K562 (cell line): Measurements from ENCODE around the gene PWP2. TPM values are rescaled to one million over a fixed set of nuclear protein-coding genes. Genes with fewer than 3 reads are reported as not detected.
A peak's percentile ranks its signal among the peaks of the same experiment; 100 is the strongest.

Experiments used
- ATAC-seq: fragments of 200-7000 bp; cut with Tn5 transposase; 3 replicates; pipeline ENCODE4 v1.9.1; 2020; ENCODE audit warnings: moderate library complexity
- BruUV-seq: library from RNA; stranded (reverse); fragments of 400-500 nt; replicated peaks from 2 replicates; lab custom pipeline; 2021; lab: Mats Ljungman, UMichigan
- CTCF ChIA-PET: fragments of 300-600 bp; formaldehyde crosslinking; extraction: SDS; loops from one replicate; lab custom pipeline; 2021; ENCODE audit warnings: low intra/inter-chr PET ratio; lab: Yijun Ruan, JAX
- POLR2A ChIA-PET: fragments of 300-600, 350-650 bp; sonication (Branson Sonifier 250); formaldehyde crosslinking; extraction: SDS; loops from one replicate; lab custom pipeline; 2021; ENCODE audit warnings: antibody characterized with exemption, inconsistent platforms; lab: Yijun Ruan, JAX
- DNase-seq, 4 experiments: peaks; one replicate each; pipeline versions ENCODE4 v3.0.0 to v3.0.0-alpha.2; 2011 to 2018; ENCODE audit warnings: low spot score in 3 of 4, mixed read lengths in 3 of 4; ENCODE audit errors: extremely low read depth in 1 of 4
- FAIRE-seq: peaks from 2 replicates; lab custom pipeline; 2011; peaks lifted over from hg19 to GRCh38; lab: Jason Lieb, UNC
- H2AFZ ChIP-seq: 2 replicates; pipeline ENCODE4 v1.6.0; 2011; ENCODE audit warnings: low read depth, low read length, control low read depth, inconsistent platforms
- H3K27ac ChIP-seq: fragments of 200-600 bp; 3 replicates; pipeline ENCODE4 v1.8.0; 2011; ENCODE audit warnings: low read depth, mild to moderate bottlenecking, control low read depth, inconsistent platforms, low read length, moderate library complexity, mixed read lengths; ENCODE audit errors: extremely low read depth
- H3K27me3 ChIP-seq, 2 experiments: fragments of 300-600 bp in 1 of 2; 2 replicates in 1 of 2; 3 replicates in 1 of 2; pipeline versions ENCODE4 v1.6.0 to v1.8.0; 2011; ENCODE audit warnings: inconsistent platforms in 2 of 2, low read length in 2 of 2, mild to moderate bottlenecking in 1 of 2, mixed read lengths in 1 of 2, moderate library complexity in 1 of 2; ENCODE audit not compliant: control insufficient read depth in 2 of 2, insufficient read depth in 2 of 2
- H3K36me3 ChIP-seq: fragments of 300-600 bp; 3 replicates; pipeline ENCODE4 v1.8.0; 2011; ENCODE audit warnings: mild to moderate bottlenecking, low read length, inconsistent platforms; ENCODE audit not compliant: control insufficient read depth, insufficient read depth
- H3K4me1 ChIP-seq, 2 experiments: fragments of 200-600 bp in 1 of 2; replicated peaks in 1 of 2; 2 replicates in 1 of 2; 3 replicates in 1 of 2; pipeline versions ENCODE4 v1.5.1 to v1.8.0; 2011; ENCODE audit warnings: inconsistent platforms in 2 of 2, low read length in 2 of 2, mild to moderate bottlenecking in 1 of 2, mixed read lengths in 1 of 2, moderate library complexity in 1 of 2; ENCODE audit not compliant: control insufficient read depth in 2 of 2, insufficient read depth in 2 of 2
- H3K4me2 ChIP-seq: 2 replicates; pipeline ENCODE4 v1.6.1; 2011; ENCODE audit warnings: low read length, control low read depth, inconsistent platforms, mixed read lengths; ENCODE audit not compliant: insufficient read depth
- H3K4me3 ChIP-seq: fragments of 200-600 bp; sonication (generic), shearing (Covaris generic); 2 replicates; pipeline ENCODE4 v1.5.1; 2016; ENCODE audit warnings: control low read depth, inconsistent platforms
- H3K79me2 ChIP-seq: fragments of 200-600 bp; 3 replicates; pipeline ENCODE4 v1.8.0; 2011; ENCODE audit warnings: low read length, inconsistent platforms; ENCODE audit not compliant: control insufficient read depth, insufficient read depth
- H3K9ac ChIP-seq, 2 experiments: 2 replicates each; pipeline versions ENCODE4 v1.6.0 to v1.6.1; 2011; ENCODE audit warnings: low read depth in 2 of 2, low read length in 2 of 2, control low read depth in 1 of 2, inconsistent platforms in 1 of 2, mild to moderate bottlenecking in 1 of 2, mixed read lengths in 1 of 2; ENCODE audit not compliant: insufficient read depth in 1 of 2
- H3K9me1 ChIP-seq: one replicate; pipeline ENCODE4 v1.6.0; 2011; ENCODE audit warnings: inconsistent platforms, mild to moderate bottlenecking, low read length, moderate library complexity; ENCODE audit not compliant: control insufficient read depth, insufficient read depth
- H3K9me3 ChIP-seq: replicated peaks from 2 replicates; pipeline ENCODE4 v1.5.1; 2011; ENCODE audit warnings: low read depth, low read length, inconsistent platforms; ENCODE audit not compliant: control insufficient read depth, insufficient read depth
- H4K20me1 ChIP-seq: replicated peaks from 2 replicates; pipeline ENCODE4 v1.6.1; 2011; ENCODE audit warnings: low read length, inconsistent platforms, mixed read lengths; ENCODE audit not compliant: control insufficient read depth, insufficient read depth
- JUNB ChIP-seq: fragments of 450-650 bp; formaldehyde crosslinking; conservative IDR thresholded peaks from 2 replicates; pipeline ENCODE4 v1.4.0; 2020; ENCODE audit warnings: mild to moderate bottlenecking
- NCOA4 ChIP-seq: fragments of 450-650 bp; IDR thresholded peaks from 2 replicates; pipeline ENCODE4 v1.6.1; 2018; ENCODE audit warnings: mild to moderate bottlenecking; ENCODE audit not compliant: partially characterized antibody
- NELFE ChIP-seq: IDR thresholded peaks from 2 replicates; pipeline ENCODE4 v1.6.1; 2011; ENCODE audit warnings: mild to moderate bottlenecking; ENCODE audit not compliant: insufficient read depth, insufficient read length
- NFATC3 ChIP-seq: fragments of 450-650 bp; IDR thresholded peaks from 2 replicates; pipeline ENCODE4 v1.6.1; 2017; ENCODE audit warnings: mild to moderate bottlenecking
- PBX2 ChIP-seq, 2 experiments: IDR thresholded peaks in 1 of 2; conservative IDR thresholded peaks in 1 of 2; 2 replicates each; pipeline ENCODE4 v1.6.1; 2016; ENCODE audit warnings: low read depth in 2 of 2, mild to moderate bottlenecking in 1 of 2, missing compliant biosample characterization in 1 of 2, missing genetic modification characterization in 1 of 2, moderate library complexity in 1 of 2
- PCBP1 ChIP-seq: fragments of 200-400 bp; formaldehyde crosslinking; IDR thresholded peaks from 2 replicates; pipeline ENCODE4 v1.6.1; 2018; ENCODE audit warnings: mild to moderate bottlenecking, low read depth, low read length; ENCODE audit not compliant: poor library complexity, severe bottlenecking
- ZBTB17 ChIP-seq: fragments of 450-650 bp; formaldehyde crosslinking; IDR thresholded peaks from 2 replicates; pipeline ENCODE4 v1.4.0; 2020; ENCODE audit warnings: mild to moderate bottlenecking
- ZBTB5 ChIP-seq: fragments of 450-650 bp; IDR thresholded peaks from 2 replicates; pipeline ENCODE4 v1.6.1; 2017; ENCODE audit warnings: antibody characterized with exemption
- ZBTB9 ChIP-seq: fragments of 450-650 bp; formaldehyde crosslinking; IDR thresholded peaks from 2 replicates; pipeline ENCODE4 v1.4.0; 2020; ENCODE audit warnings: mild to moderate bottlenecking, moderate library complexity
- ZNF212 ChIP-seq: fragments of 450-650 bp; formaldehyde crosslinking; IDR thresholded peaks from 2 replicates; pipeline ENCODE4 v1.4.0; 2020; ENCODE audit warnings: mild to moderate bottlenecking
- ZNF324 ChIP-seq: fragments of 250-450 bp; sonication (Bioruptor Pico); IDR thresholded peaks from 2 replicates; pipeline ENCODE4 v1.4.0; 2020; ENCODE audit warnings: mild to moderate bottlenecking
- WGBS: fragments of 100-300 bp; shearing (Covaris generic); methylation state at CpG from one replicate; pipeline ENCODE4 v1.1.6; 2016; ENCODE audit warnings: low coverage, mixed read lengths; ENCODE audit not compliant: insufficient coverage; ENCODE audit errors: missing lambda C conversion rate; 5-methylcytosine and 5-hydroxymethylcytosine counted together
- in situ Hi-C: fragments of 300-500 bp; cut with MboI; formaldehyde crosslinking; loops from 4 replicates; pipeline ENCODE4 v1.15.0; 2018; ENCODE audit warnings: inconsistent platforms, mixed read lengths
- intact Hi-C: fragments of 100-400 bp; cut with micrococcal nuclease; formaldehyde crosslinking; loops from 2 replicates; pipeline ENCODE4 v1.14.2; 2022
- polyA plus RNA-seq, 8 experiments: library from polyadenylated mRNA; depleted of rRNA in 4 of 8; stranded (reverse) in 5 of 8; unstranded in 3 of 8; fragments of >200 nt; fragmentation: Nextera tagmentation in 2 of 8; fragmentation: Illumina TruSeq in 1 of 8; extraction: Ambion mirVana in 2 of 8; extraction: Trizol in 1 of 8; gene quantifications; 2 replicates each; pipeline versions ENCODE4 v1.2.1 to v1.2.3, GENCODE V29; 2011 to 2014; ENCODE audit warnings: inconsistent platforms in 1 of 8, missing spikeins in 1 of 8
- total RNA-seq, 7 experiments: library from RNA; depleted of rRNA in 6 of 7; stranded (reverse); fragments of >200 nt in 6 of 7; fragmentation: Illumina TruSeq in 2 of 7; extraction: Trizol in 2 of 7; gene quantifications; 2 replicates each; pipeline versions ENCODE4 v1.2.1 to v1.2.3, GENCODE V29; 2011 to 2021; ENCODE audit warnings: low replicate concordance in 1 of 7

The PWP2 gene
- total and polyA plus RNA-seq, 9 of the 15 experiments (the other 6 are each of a cell fraction or from before 2014, with no cell fraction given): 0.72 to 57.6 (median 31.1) TPM

DNA sequence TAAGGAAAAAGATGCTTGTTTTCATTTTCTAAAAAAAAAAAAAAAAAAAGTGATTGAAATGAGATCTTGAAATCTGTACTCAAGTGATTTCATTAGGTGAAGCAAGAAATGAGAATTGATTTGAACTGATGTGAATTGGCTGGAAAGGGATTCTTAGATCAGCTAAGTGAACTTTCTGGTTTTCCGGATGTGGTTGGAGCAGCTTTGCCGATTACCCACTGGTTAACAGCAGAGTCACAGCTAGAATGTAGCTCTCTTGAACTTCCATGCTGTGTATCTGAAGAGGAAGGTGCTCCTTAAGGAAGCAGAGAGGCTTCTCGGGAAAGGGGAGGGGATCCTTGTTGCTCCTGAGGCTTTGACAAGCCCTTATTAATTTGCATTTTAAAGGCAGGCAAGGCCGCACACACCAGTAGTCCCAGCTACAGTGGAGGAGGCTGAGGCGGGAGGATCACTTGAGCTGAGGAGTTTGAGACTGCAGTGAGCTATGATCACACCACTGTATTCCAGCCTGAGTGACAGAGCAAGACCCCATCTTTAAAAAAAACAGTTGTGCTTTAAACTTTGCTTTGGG, 28.7 kb upstream of the PWP2 start:
- no peaks in the 10 kb centered on the region for H3K27me3 ChIP-seq
- DNase-seq: no peak
- no peaks in the 10 kb centered on the region for H3K9me3 ChIP-seq
- POLR2A ChIA-PET: interaction anchor here (0.5 to 2.7 kb wide), 6 partner anchors 10 to 63 kb away, joined by 3 to 11 read pairs (median 3); no protein-coding TSS in a partner anchor
- no peak overlapping the region for H3K4me2 ChIP-seq
- no peak overlapping the region for H2AFZ ChIP-seq
- TF ChIP-seq NELFE: no peak
- TF ChIP-seq ZNF212: no peak
- no peak for TF ChIP-seq NFATC3
- TF ChIP-seq JUNB: no peak
- no peak for TF ChIP-seq NCOA4
- no peak for TF ChIP-seq ZNF324 (CRISPR knock-in tag)
- TF ChIP-seq ZBTB17 (CRISPR knock-in tag): no peak
- TF ChIP-seq ZBTB5: no peak
- no peak for TF ChIP-seq ZBTB9
- no peak for TF ChIP-seq PBX2 (CRISPR knock-in tag; IDR thresholded peaks at IDR 0.05; ENCODE audit: low read depth)
- TF ChIP-seq PBX2 (tag; conservative IDR thresholded peaks at IDR 0.05; ENCODE audit: low read depth): no peak
- TF ChIP-seq PCBP1: no peak
- TF ChIP-seq, all 486 proteins: peak for 0
- Histone ChIP-seq H3K4me1 (peaks cover 0 to 6% of the 10 kb centered on the region in 2 experiments; a peak in 2 of 5 replicates), H3K36me3 (peaks cover 94% of the 10 kb centered on the region), H4K20me1 (0 out of 2 replicates have a peak, but pooled peaks cover 5% of the 10 kb centered on the region), H3K9me1 (no peaks in the 10 kb centered on the region), H3K4me3 (no peak overlapping the region), H3K79me2 (no peaks in the 10 kb centered on the region), H3K27ac (no peak overlapping the region), H3K9ac (no peak overlapping the region)
- BruUV-seq: no TSS peak
- intact Hi-C loops (no loop called here), in situ Hi-C loops (no loop called here)
- FAIRE-seq (peak; percentile 6), ATAC-seq (no peak)
- CTCF ChIA-PET: no interaction called here
- WGBS: 96% methylated on average over 5 of the region's 5 CpGs
